ENCODE results near the gene DIRAS1. TPM values are rescaled to one million over a fixed set of nuclear protein-coding genes. Genes with fewer than 3 reads are reported as not detected.

DIRAS1 gene
- total and polyA plus RNA-seq, 2 donors (not counting 3 experiments of a cell fraction or from before 2014, with no cell fraction given): 0.09 to 0.17 TPM

- TF ChIP-seq CTCF (IDR thresholded peaks at IDR 0.05; ENCODE audit: extremely low read depth in 1 of 2, insufficient read depth in 1 of 2, low read depth in 1 of 2, low read length in 2 of 2) (no peak), GATA2 (IDR thresholded peaks at IDR 0.05; ENCODE audit: insufficient read depth, insufficient read length, low read depth, low read length) (no peak), POLR2AphosphoS5 (IDR thresholded peaks at IDR 0.05; ENCODE audit: insufficient read depth, low read depth, low read length) (no peak), FOS (IDR thresholded peaks at IDR 0.05; ENCODE audit: borderline replicate concordance, insufficient read depth, low read length) (no peak), POLR2A (IDR thresholded peaks at IDR 0.05; ENCODE audit: low read depth, low read length) (no peak), EZH2 (IDR thresholded peaks at IDR 0.05; ENCODE audit: borderline replicate concordance, low read depth, low read length, severe bottlenecking) (no peak), JUN (IDR thresholded peaks at IDR 0.05; ENCODE audit: borderline replicate concordance, insufficient read depth, insufficient read length, low read depth) (no peak), MYC (IDR thresholded peaks at IDR 0.05; ENCODE audit: low read depth, low read length) (no peak)
- TF ChIP-seq, protein P1, sequence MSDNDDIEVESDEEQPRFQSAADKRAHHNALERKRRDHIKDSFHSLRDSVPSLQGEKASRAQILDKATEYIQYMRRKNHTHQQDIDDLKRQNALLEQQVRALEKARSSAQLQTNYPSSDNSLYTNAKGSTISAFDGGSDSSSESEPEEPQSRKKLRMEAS (IDR thresholded peaks at IDR 0.05; ENCODE audit: insufficient read depth, insufficient read length): no peak
- H3K4me3 ChIP-seq (replicated peaks in 1 of 3; ENCODE audit: insufficient read depth in 1 of 3, low read depth in 1 of 3, low read length in 3 of 3): no peak overlapping the region
- no peak for FAIRE-seq
- H2AFZ ChIP-seq (ENCODE audit: low read depth, low read length): no peak overlapping the region
- no peak for DNase-seq (ENCODE audit: low read depth, low spot score)
- H3K9ac ChIP-seq (replicated peaks; ENCODE audit: extremely low read depth, insufficient read depth, low read length): no peak overlapping the region
- no peaks in the 10 kb centered on the region for H3K4me1 ChIP-seq (ENCODE audit: control insufficient read depth, extremely low read depth, insufficient read depth, low read length)
- ChIA-PET CTCF (interaction anchor here (0.6 kb wide), 1 partner anchor 33 kb away, joined by 3 read pairs; no protein-coding TSS in a partner anchor), POLR2A (no interaction called here)
- no peaks in the 10 kb centered on the region for H3K9me1 ChIP-seq (replicated peaks; ENCODE audit: control insufficient read depth, extremely low read depth, insufficient read depth, low read length)
- no peaks in the 10 kb centered on the region for H3K36me3 ChIP-seq (ENCODE audit: control insufficient read depth in 2 of 2, extremely low read depth in 1 of 2, insufficient read depth in 2 of 2, low read length in 2 of 2)
- H3K4me2 ChIP-seq (ENCODE audit: insufficient read depth, low read length): no peak overlapping the region
- H3K9me3 ChIP-seq (replicated peaks; ENCODE audit: control insufficient read depth, insufficient read depth, low read length): no peaks in the 10 kb centered on the region
- intact Hi-C loops (cut with micrococcal nuclease) (no loop called here), dilution Hi-C loops (cut with MboI; ENCODE audit: extremely low pct_ligation_motif_present, low sequenced_read_pairs) (no loop called here)
- no TSS peak for BruUV-seq (replicated peaks)
- H3K27me3 ChIP-seq (ENCODE audit: control insufficient read depth in 2 of 2, insufficient read depth in 2 of 2, low read length in 2 of 2): peaks cover 4 to 11% of the 10 kb centered on the region in 2 experiments
- H4K20me1 ChIP-seq (replicated peaks; ENCODE audit: control insufficient read depth, extremely low read depth, insufficient read depth, low read length): no peaks in the 10 kb centered on the region
- no peak overlapping the region for H3K27ac ChIP-seq (ENCODE audit: insufficient read depth, low read depth, low read length)
- H3K79me2 ChIP-seq (ENCODE audit: control insufficient read depth, insufficient read depth, low read length): no peaks in the 10 kb centered on the region
These were observed 4.9 kb downstream of the DIRAS1 start for GRCh38 chr19:2716275-2716650.
